ENCODE measurements around the gene SH3TC2.

GRCh38 chr5:148966938-148967337 lies 95.9 kb downstream of the SH3TC2 start:
- TF ChIP-seq CTCF (conservative IDR thresholded peaks at IDR 0.05; ENCODE audit: low read depth, low read length) (no peak), EZH2phosphoT487 (IDR thresholded peaks at IDR 0.05; ENCODE audit: borderline replicate concordance, low read length) (no peak), EZH2 (IDR thresholded peaks at IDR 0.05; ENCODE audit: low read length, unreplicated experiment) (no peak)
